GM19238 (cell line): ENCODE data around the gene PANK4.
"Not testable (repeated sequence)": the region's sequence is repeated elsewhere in the genome, so short reads cannot be mapped to it uniquely, and the experiment has no call there.

Experiments
- DNase-seq: peaks from one replicate; pipeline ENCODE4 v3.0.0; 2011; ENCODE audit warnings: low spot score; ENCODE audit not compliant: insufficient read length

PANK4 gene

DNA sequence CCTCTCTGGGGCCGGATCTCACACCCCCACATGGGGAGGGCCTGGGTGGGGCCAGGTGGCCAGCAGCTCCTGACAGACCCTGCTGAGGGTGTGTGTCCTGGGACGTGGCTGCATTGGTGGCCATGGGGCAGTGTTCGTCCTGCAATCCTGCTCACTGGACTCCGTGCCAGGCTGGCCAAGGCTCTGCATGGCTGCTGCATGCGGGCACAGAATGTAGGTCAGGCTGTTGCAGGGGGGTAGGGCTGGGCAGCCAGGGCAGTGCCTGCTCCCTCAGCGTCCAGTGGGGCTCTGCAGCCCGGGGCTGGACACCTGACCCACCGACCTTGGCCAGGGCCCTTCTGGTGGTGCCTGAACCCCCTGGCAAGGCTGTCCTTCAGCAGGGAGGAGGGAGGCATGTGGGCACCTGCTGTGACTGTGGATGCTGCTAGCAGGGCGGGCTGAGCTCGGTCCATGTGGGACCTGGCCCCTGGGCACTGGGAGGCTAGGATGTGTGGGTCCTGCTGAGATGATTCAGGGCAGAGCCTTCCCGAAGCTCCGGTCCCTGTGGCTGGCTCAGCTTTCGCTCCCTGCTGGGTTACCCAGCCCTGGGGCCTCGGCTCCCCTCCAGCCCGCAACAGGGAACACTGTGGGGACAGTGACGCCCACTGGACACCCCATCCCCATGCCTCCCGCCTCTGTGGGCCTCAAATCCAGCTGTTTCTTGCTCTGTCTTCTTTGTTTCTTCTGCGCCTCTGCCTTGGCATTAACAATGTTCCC is 65.2 kb downstream of the PANK4 start:
- DNase-seq: no peak

GRCh38 chr1:2460203-2460602 is 66.2 kb downstream of the PANK4 start:
- no peak for DNase-seq

- no peak for DNase-seq
Measured at GRCh38 chr1:2459757-2460156, 66.6 kb downstream of the PANK4 start.

DNA sequence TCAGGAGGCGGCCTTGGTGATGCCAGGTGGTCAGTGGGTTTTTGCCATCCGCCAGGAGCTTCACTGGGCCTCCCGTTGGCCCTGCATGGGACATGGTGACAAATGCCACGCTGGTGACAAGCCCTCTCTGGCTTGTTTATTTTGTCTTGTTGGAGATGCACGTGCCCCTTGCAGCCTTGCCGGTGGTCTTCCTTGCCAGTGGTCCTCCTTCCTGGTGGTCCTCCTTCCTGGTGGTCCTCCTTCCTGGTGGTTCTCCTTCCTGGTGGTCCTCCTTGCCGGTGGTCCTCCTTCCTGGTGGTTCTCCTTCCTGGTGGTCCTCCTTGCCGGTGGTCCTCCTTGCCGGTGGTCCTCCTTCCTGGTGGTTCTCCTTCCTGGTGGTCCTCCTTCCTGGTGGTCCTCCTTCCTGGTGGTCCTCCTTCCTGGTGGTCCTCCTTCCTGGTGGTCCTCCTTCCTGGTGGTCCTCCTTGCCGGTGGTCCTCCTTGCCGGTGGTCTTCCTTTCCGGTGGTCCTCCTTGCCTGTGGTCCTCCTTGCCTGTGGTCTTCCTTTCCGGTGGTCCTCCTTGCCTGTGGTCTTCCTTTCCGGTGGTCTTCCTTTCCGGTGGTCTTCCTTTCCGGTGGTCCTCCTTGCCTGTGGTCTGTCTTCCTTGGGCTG is 67.2 kb downstream of the PANK4 start:
- DNase-seq: not testable (repeated sequence)

DNA sequence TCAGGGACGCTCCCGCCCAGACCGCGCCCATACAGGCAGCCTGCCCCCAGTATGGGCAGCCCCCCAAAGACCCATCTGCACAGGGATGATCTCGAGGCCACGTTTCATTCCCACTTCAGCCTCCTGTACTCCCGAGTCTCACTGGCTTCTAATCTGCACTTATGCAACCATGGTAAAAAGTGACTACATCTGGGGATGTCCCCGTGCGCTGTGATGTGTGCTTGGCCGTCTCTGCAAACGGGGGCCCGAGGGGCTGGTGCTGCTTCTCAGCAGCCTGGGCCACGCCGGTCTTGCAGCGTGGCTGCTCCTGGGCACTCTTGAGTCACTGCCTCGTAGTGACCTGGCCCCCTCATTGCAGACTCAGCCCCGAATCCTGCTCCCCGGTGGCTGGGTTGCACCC is 67.7 kb downstream of the PANK4 start:
- DNase-seq: no peak
